PC-9 (cell line): ENCODE results near the gene LAMA5. TPM values are rescaled to one million over a fixed set of nuclear protein-coding genes. Genes with fewer than 3 reads are reported as not detected.

Source experiments
- BruUV-seq: library from RNA; stranded (reverse); fragments of 400-500 nt; replicated peaks from 2 replicates; lab custom pipeline; 2021; lab: Mats Ljungman, UMichigan
- CTCF ChIA-PET: fragments of 300-600 bp; sonication (Branson Sonifier 250); formaldehyde crosslinking; loops from one replicate; lab custom pipeline; 2022; ENCODE audit warnings: antibody characterized with exemption; lab: Charles Lee
- POLR2A ChIA-PET: fragments of 300-600 bp; sonication (Branson Sonifier 250); formaldehyde crosslinking; loops from one replicate; lab custom pipeline; 2022; ENCODE audit warnings: antibody characterized with exemption; ENCODE audit not compliant: unreplicated experiment; lab: Charles Lee
- DNase-seq, 2 experiments: peaks; one replicate each; pipeline versions ENCODE4 v3.0.0 to v3.0.0-alpha.2; 2015 to 2022; ENCODE audit warnings: mixed read lengths in 1 of 2
- H2AFZ ChIP-seq: fragments of 200-600 bp; sonication (generic); 2 replicates; pipeline ENCODE4 v1.8.1; 2017; ENCODE audit warnings: antibody characterized with exemption
- H3F3A ChIP-seq: fragments of 200-600 bp; sonication (generic); 2 replicates; pipeline ENCODE4 v1.8.1; 2017; ENCODE audit warnings: antibody characterized with exemption, mild to moderate bottlenecking, low read depth; ENCODE audit not compliant: insufficient read depth
- H3K27ac ChIP-seq: fragments of 200-600 bp; sonication (generic); 2 replicates; pipeline ENCODE4 v1.6.1; 2016; ENCODE audit warnings: mixed run types
- H3K27me3 ChIP-seq: fragments of 200-600 bp; sonication (generic); 2 replicates; pipeline ENCODE4 v1.6.1; 2016; ENCODE audit warnings: low read depth, mixed run types; ENCODE audit not compliant: insufficient read depth
- H3K36me3 ChIP-seq: fragments of 200-600 bp; sonication (generic); 2 replicates; pipeline ENCODE4 v1.6.1; 2016; ENCODE audit warnings: low read depth, mixed run types
- H3K4me1 ChIP-seq: fragments of 200-600 bp; sonication (generic); replicated peaks from 2 replicates; pipeline ENCODE4 v1.6.1; 2016; ENCODE audit warnings: mixed run types; ENCODE audit not compliant: insufficient read depth
- H3K4me2 ChIP-seq: fragments of 200-600 bp; sonication (generic); 2 replicates; pipeline ENCODE4 v1.6.1; 2017; ENCODE audit warnings: mixed run types
- H3K4me3 ChIP-seq: fragments of 200-600 bp; sonication (generic); 2 replicates; pipeline ENCODE4 v1.6.1; 2016; ENCODE audit warnings: mixed run types
- H3K79me2 ChIP-seq: fragments of 200-600 bp; sonication (generic); 2 replicates; pipeline ENCODE4 v1.6.1; 2017; ENCODE audit warnings: low read depth, mixed run types
- H3K9me2 ChIP-seq: fragments of 200-600 bp; sonication (generic); 2 replicates; pipeline ENCODE4 v1.8.1; 2017; ENCODE audit warnings: mild to moderate bottlenecking; ENCODE audit not compliant: insufficient read depth
- H3K9me3 ChIP-seq: fragments of 200-600 bp; sonication (generic); 2 replicates; pipeline ENCODE4 v1.8.1; 2016; ENCODE audit warnings: low read depth; ENCODE audit not compliant: insufficient read depth
- H4K20me1 ChIP-seq: fragments of 200-600 bp; sonication (generic); 2 replicates; pipeline ENCODE4 v1.8.1; 2017; ENCODE audit not compliant: insufficient read depth
- EZH2 ChIP-seq: fragments of 200-600 bp; sonication (generic); IDR thresholded peaks from 2 replicates; pipeline ENCODE4 v1.8.0; 2017; ENCODE audit warnings: antibody characterized with exemption, low read depth
- intact Hi-C: fragments of 100-400 bp; cut with micrococcal nuclease; formaldehyde crosslinking; loops from one replicate; pipeline ENCODE4 v1.10.0; 2022; ENCODE audit not compliant: unreplicated experiment
- total RNA-seq: library from RNA; stranded (reverse); gene quantifications from 2 replicates; pipeline ENCODE4 v1.2.3, GENCODE V29; 2021
- TF ChIP-seq, protein P1 (sequence below): fragments of 200-600 bp; sonication (generic); conservative IDR thresholded peaks from 2 replicates; pipeline ENCODE4 v1.6.1; 2017; ENCODE audit warnings: mixed run types, antibody characterized with exemption, mild to moderate bottlenecking, moderate library complexity

Gene LAMA5
- total RNA-seq, 1 experiment from 2014 or later, result 700 TPM

DNA sequence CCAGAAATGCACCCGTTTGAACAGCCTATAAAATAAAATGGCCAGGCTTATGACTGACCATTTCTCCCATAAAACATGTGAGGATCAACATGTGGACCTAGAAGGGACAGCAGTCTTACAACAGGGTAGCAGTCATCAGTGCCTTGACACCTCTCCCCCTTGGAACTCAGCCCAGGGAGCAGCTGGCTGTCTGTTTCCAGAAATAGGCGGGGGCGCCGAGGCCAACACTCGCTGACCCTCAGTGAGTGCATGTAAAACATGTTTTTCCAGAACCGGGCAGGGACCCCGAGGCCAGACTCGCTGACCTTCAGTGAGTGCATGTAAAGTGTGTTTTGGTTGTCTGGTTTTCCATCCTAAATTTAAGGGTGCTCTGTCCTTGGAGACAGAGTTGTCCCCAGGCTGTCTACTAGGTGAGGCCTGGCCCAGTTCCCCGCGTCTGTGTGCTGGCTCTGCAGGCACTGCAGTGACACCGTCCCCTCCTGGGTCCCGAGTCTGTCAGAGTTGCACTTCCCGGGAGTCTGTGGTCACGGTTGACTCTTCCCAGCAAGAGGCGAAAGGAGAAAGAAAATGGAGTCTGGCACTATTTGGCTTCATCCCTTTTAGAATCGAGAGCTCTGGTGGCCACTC lies 84.1 kb downstream of the LAMA5 start:
- H3K9me3 ChIP-seq, result no peaks in the 10 kb centered on the region
- peaks cover 41% of the 10 kb centered on the region for H3K36me3 ChIP-seq
- no peak overlapping the region for H2AFZ ChIP-seq
- no TSS peak for BruUV-seq
- H3K79me2 ChIP-seq, result no peaks in the 10 kb centered on the region
- DNase-seq, result no peak
- H3F3A ChIP-seq, result peaks cover 8% of the 10 kb centered on the region; the same call in 1 of the 2 replicates
- no peaks in the 10 kb centered on the region for H3K4me1 ChIP-seq
- no peaks in the 10 kb centered on the region for H3K27me3 ChIP-seq
- H3K4me3 ChIP-seq, result no peak overlapping the region
- ChIA-PET CTCF (no interaction called here), POLR2A (no interaction called here)
- H3K27ac ChIP-seq, result no peak overlapping the region
- no peaks in the 10 kb centered on the region for H3K9me2 ChIP-seq
- H3K4me2 ChIP-seq, result no peak overlapping the region
- H4K20me1 ChIP-seq, result peaks cover 41% of the 10 kb centered on the region
- no peak for TF ChIP-seq EZH2
- TF ChIP-seq, protein P1, sequence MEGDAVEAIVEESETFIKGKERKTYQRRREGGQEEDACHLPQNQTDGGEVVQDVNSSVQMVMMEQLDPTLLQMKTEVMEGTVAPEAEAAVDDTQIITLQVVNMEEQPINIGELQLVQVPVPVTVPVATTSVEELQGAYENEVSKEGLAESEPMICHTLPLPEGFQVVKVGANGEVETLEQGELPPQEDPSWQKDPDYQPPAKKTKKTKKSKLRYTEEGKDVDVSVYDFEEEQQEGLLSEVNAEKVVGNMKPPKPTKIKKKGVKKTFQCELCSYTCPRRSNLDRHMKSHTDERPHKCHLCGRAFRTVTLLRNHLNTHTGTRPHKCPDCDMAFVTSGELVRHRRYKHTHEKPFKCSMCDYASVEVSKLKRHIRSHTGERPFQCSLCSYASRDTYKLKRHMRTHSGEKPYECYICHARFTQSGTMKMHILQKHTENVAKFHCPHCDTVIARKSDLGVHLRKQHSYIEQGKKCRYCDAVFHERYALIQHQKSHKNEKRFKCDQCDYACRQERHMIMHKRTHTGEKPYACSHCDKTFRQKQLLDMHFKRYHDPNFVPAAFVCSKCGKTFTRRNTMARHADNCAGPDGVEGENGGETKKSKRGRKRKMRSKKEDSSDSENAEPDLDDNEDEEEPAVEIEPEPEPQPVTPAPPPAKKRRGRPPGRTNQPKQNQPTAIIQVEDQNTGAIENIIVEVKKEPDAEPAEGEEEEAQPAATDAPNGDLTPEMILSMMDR, result no peak
- intact Hi-C loops, result no loop called here

DNA sequence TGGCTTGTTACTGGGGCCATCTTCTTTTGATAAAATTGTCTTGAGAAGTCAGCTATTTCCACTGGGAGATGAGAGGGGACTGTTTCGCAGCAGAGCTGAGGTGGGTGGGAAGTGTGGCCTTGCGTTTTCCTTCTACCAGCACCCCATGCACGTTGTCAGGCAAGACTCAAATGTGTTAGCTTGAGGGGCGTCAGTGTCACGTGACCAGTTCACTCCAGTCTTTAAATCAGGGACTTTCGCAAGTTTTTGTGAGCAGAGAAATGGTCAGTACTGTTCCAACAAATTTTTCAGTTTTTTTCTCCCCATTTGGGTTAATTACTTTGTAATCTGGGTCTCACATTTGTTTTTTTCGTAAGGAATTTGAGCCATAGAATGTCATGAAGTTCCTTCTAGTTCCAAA lies 85.0 kb downstream of the LAMA5 start:
- TF ChIP-seq EZH2, result no peak
- TF ChIP-seq, protein P1, result no peak
- Histone ChIP-seq H3F3A (no peaks in the 10 kb centered on the region; the same call in 1 of the 2 replicates), H2AFZ (no peak overlapping the region), H3K36me3 (peaks cover 39% of the 10 kb centered on the region), H4K20me1 (peaks cover 33% of the 10 kb centered on the region), H3K4me2 (no peak overlapping the region), H3K9me2 (no peaks in the 10 kb centered on the region), H3K4me1 (no peaks in the 10 kb centered on the region), H3K27ac (no peak overlapping the region), H3K4me3 (no peak overlapping the region), H3K27me3 (no peaks in the 10 kb centered on the region), H3K79me2 (no peaks in the 10 kb centered on the region), H3K9me3 (no peaks in the 10 kb centered on the region)
- POLR2A ChIA-PET, result no interaction called here
- intact Hi-C loops, result no loop called here
- DNase-seq, result no peak
- no TSS peak for BruUV-seq
- CTCF ChIA-PET, result no interaction called here

DNA sequence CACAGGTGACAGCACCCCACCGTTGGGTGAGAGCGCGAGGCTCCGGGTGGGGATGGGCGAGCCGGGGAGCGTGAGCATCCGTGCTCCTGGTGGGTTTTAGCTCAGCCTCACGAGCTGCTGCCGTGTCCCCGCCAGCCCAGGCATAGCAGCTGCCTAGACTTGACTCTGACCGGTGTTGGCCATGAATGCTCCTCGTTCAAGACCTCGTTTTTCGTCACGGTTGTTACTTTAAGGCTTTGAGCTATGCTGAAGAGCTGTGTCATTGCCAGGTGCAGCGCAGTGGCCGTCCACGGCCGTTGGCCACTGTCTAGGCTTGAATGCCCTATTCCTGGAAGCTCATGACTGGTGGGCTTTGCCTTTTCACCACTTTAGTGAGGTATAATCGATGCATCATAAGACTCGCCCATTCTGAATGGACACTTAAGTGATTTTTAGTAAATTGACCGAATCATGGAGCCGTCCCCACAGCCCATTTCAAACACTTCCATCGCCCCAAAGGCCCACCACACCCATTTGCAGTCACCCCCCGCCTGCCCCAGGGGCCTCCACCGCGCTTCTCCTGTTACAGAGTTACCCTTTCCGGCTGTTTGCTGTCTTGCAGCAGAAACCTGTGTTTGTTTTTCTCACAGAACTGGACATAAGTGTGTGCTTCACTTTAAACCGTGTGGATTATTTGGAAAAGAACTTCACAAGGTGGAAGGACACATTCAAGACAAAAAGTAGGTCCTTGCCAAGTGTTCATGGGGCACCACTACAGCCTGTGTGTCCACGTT lies 85.8 kb downstream of the LAMA5 start:
- no peaks in the 10 kb centered on the region; the same call in 1 of the 2 replicates for H3F3A ChIP-seq
- no peak for DNase-seq
- H3K9me2 ChIP-seq, result no peaks in the 10 kb centered on the region
- intact Hi-C loops, result no loop called here
- BruUV-seq, result no TSS peak
- TF ChIP-seq EZH2, result no peak
- TF ChIP-seq, protein P1, result no peak
- H3K36me3 ChIP-seq, result peaks cover 39% of the 10 kb centered on the region
- ChIA-PET POLR2A (no interaction called here), CTCF (no interaction called here)
- H3K4me1 ChIP-seq, result no peaks in the 10 kb centered on the region
- no peaks in the 10 kb centered on the region for H3K27me3 ChIP-seq
- H4K20me1 ChIP-seq, result peaks cover 35% of the 10 kb centered on the region
- H3K4me3 ChIP-seq, result no peak overlapping the region
- no peaks in the 10 kb centered on the region for H3K9me3 ChIP-seq
- no peak overlapping the region for H2AFZ ChIP-seq
- H3K4me2 ChIP-seq, result no peak overlapping the region
- H3K27ac ChIP-seq, result no peak overlapping the region
- no peaks in the 10 kb centered on the region for H3K79me2 ChIP-seq
